SKM-1 treated with dmso at 0.1 percent for 144 hours (cell line): Measurements from ENCODE around the gene KIAA1958.
"Not testable (repeated sequence)": the region's sequence is repeated elsewhere in the genome, so short reads cannot be mapped to it uniquely, and the experiment has no call there.

Experiments used
- DNase-seq: peaks from one replicate; lab custom pipeline; 2025; ENCODE audit not compliant: unreplicated experiment; lab: John Stamatoyannopoulos, UW

Gene KIAA1958

GRCh38 chr9:112554516-112554915 is 67.9 kb downstream of the KIAA1958 start:
- DNase-seq, result no peak

GRCh38 chr9:112555101-112555643 is 68.5 kb downstream of the KIAA1958 start:
- no peak for DNase-seq

GRCh38 chr9:112555844-112556482 is 69.3 kb downstream of the KIAA1958 start:
- no peak for DNase-seq

GRCh38 chr9:112556497-112557442 is 70.1 kb downstream of the KIAA1958 start:
- no peak for DNase-seq

GRCh38 chr9:112558476-112558875 is 71.8 kb downstream of the KIAA1958 start:
- DNase-seq, result no peak

GRCh38 chr9:112558978-112559377 is 72.4 kb downstream of the KIAA1958 start:
- no peak for DNase-seq

- DNase-seq, result no peak
Measured at GRCh38 chr9:112559629-112560413, 73.2 kb downstream of the KIAA1958 start.

- no peak for DNase-seq
Measured at GRCh38 chr9:112562235-112562958, 75.8 kb downstream of the KIAA1958 start.

GRCh38 chr9:112569186-112569585 is 82.6 kb downstream of the KIAA1958 start:
- no peak for DNase-seq

- DNase-seq, result no peak
Measured at GRCh38 chr9:112570671-112571167, 84.1 kb downstream of the KIAA1958 start.

- DNase-seq, result no peak
Measured at GRCh38 chr9:112571624-112572355, 85.2 kb downstream of the KIAA1958 start.

- no peak for DNase-seq
Measured at GRCh38 chr9:112572416-112572815, 85.8 kb downstream of the KIAA1958 start.

- no peak for DNase-seq
Measured at GRCh38 chr9:112574008-112574407, 87.4 kb downstream of the KIAA1958 start.

GRCh38 chr9:112575107-112575506 is 88.5 kb downstream of the KIAA1958 start:
- no peak for DNase-seq

- no peak for DNase-seq
Measured at GRCh38 chr9:112581469-112582176, 95.0 kb downstream of the KIAA1958 start.

GRCh38 chr9:112582371-112583262 is 96.0 kb downstream of the KIAA1958 start:
- DNase-seq, result no peak

GRCh38 chr9:112586599-112587155 is 100.0 kb downstream of the KIAA1958 start:
- no peak for DNase-seq

GRCh38 chr9:112591875-112592274 is 105.2 kb downstream of the KIAA1958 start:
- not testable (repeated sequence) for DNase-seq
